Peyer's patch (tissue), 4 donors: ENCODE results near the gene VENTX. TPM values are rescaled to one million over a fixed set of nuclear protein-coding genes. Genes with fewer than 3 reads are reported as not detected.

ENCODE experiments used
- DNase-seq, 3 donors: peaks; one replicate each; pipeline ENCODE4 v3.0.0-alpha.2; 2017 to 2019
- H3K27ac ChIP-seq, 4 donors: fragments of 200-600 bp; sonication (generic); one replicate each; pipeline ENCODE4 v1.5.1; 2016 to 2019
- H3K27me3 ChIP-seq, 2 donors: fragments of 200-600 bp; sonication (generic); one replicate each; pipeline ENCODE4 v1.5.1; 2019
- H3K36me3 ChIP-seq, 3 donors: fragments of 200-600 bp; sonication (generic); one replicate each; pipeline ENCODE4 v1.5.1; 2016 to 2019
- H3K4me1 ChIP-seq, 4 donors: fragments of 200-600 bp; sonication (generic); one replicate each; pipeline ENCODE4 v1.5.1; 2016 to 2019
- H3K4me3 ChIP-seq, 4 donors: fragments of 200-600 bp; sonication (generic); 1 replicate in 3 of 4; 2 replicates in 1 of 4; pipeline ENCODE4 v1.5.1; 2016 to 2019; ENCODE audit warnings: mild to moderate bottlenecking in 1 of 4
- H3K9me3 ChIP-seq, 4 donors: fragments of 200-600 bp; sonication (generic); one replicate each; pipeline ENCODE4 v1.5.1; 2016 to 2019; ENCODE audit warnings: mild to moderate bottlenecking in 1 of 4
- POLR2A ChIP-seq, 2 donors: fragments of 450-650 bp; IDR thresholded peaks; one replicate each; pipeline ENCODE4 v1.5.1; 2017; ENCODE audit warnings: antibody characterized with exemption in 2 of 2, mild to moderate bottlenecking in 2 of 2, moderate library complexity in 2 of 2
- total RNA-seq, 4 donors: library from RNA; depleted of rRNA; stranded (reverse); fragments of >200 nt; gene quantifications; one replicate each; pipeline ENCODE4 v1.1.0, GENCODE V29; 2016
- TF ChIP-seq, protein P1 (sequence below), 6 experiments: fragments of 450-650 bp in 4 of 6; fragments of 200-600 bp in 2 of 6; sonication (generic) in 1 of 6; IDR thresholded peaks; one replicate each; pipeline ENCODE4 v1.5.1; 2017 to 2019; ENCODE audit warnings: antibody characterized with exemption in 6 of 6, mild to moderate bottlenecking in 3 of 6, moderate library complexity in 1 of 6

The VENTX gene
- total RNA-seq, 4 donors from 2014 or later, result 0.54 TPM; not detected in 3

- TF ChIP-seq POLR2A (IDR thresholded peaks at IDR 0.05), result no peak
- TF ChIP-seq, protein P1, sequence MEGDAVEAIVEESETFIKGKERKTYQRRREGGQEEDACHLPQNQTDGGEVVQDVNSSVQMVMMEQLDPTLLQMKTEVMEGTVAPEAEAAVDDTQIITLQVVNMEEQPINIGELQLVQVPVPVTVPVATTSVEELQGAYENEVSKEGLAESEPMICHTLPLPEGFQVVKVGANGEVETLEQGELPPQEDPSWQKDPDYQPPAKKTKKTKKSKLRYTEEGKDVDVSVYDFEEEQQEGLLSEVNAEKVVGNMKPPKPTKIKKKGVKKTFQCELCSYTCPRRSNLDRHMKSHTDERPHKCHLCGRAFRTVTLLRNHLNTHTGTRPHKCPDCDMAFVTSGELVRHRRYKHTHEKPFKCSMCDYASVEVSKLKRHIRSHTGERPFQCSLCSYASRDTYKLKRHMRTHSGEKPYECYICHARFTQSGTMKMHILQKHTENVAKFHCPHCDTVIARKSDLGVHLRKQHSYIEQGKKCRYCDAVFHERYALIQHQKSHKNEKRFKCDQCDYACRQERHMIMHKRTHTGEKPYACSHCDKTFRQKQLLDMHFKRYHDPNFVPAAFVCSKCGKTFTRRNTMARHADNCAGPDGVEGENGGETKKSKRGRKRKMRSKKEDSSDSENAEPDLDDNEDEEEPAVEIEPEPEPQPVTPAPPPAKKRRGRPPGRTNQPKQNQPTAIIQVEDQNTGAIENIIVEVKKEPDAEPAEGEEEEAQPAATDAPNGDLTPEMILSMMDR (IDR thresholded peaks at IDR 0.05), result no peak
- Histone ChIP-seq H3K4me3 (no peak overlapping the region), H3K27ac (no peak overlapping the region), H3K27me3 (no peaks in the 10 kb centered on the region), H3K4me1 (no peaks in the 10 kb centered on the region), H3K9me3 (no peaks in the 10 kb centered on the region), H3K36me3 (no peaks in the 10 kb centered on the region)
- DNase-seq, result no peak
Observed at GRCh38 chr10:133191651-133192050, 46.0 kb upstream of the VENTX start.

- H3K27me3 ChIP-seq, result no peaks in the 10 kb centered on the region
- DNase-seq, result no peak
- no peaks in the 10 kb centered on the region for H3K36me3 ChIP-seq
- no peaks in the 10 kb centered on the region for H3K9me3 ChIP-seq
- no peaks in the 10 kb centered on the region for H3K4me1 ChIP-seq
- no peak for TF ChIP-seq POLR2A (IDR thresholded peaks at IDR 0.05)
- TF ChIP-seq, protein P1 (IDR thresholded peaks at IDR 0.05), result no peak
- H3K4me3 ChIP-seq, result no peak overlapping the region
- H3K27ac ChIP-seq, result no peak overlapping the region
Observed at GRCh38 chr10:133194151-133194550, 43.5 kb upstream of the VENTX start.

DNA sequence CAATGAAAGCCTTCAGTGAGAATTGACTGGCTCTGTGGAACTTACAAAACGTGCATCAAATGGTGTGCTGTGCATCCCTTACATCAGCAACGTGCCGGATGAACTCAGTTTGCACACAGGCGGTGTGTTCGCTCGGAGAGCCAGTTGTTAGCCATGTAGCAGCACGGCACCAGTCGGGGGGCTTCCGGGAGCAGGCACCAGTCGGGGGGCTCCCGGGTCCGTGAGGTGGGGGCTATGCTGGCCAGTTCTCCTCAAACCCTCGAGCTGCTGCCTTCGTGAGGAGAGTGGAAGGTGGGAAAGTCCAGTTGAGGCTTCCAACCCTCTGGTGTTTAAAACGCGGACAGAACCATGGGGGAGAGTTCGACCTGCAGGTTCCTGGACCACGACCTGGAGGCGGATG is 42.6 kb upstream of the VENTX start:
- Histone ChIP-seq H3K4me1 (no peaks in the 10 kb centered on the region), H3K27ac (no peak overlapping the region), H3K4me3 (no peak overlapping the region), H3K27me3 (no peaks in the 10 kb centered on the region), H3K9me3 (no peaks in the 10 kb centered on the region), H3K36me3 (no peaks in the 10 kb centered on the region)
- TF ChIP-seq, protein P1 (IDR thresholded peaks at IDR 0.05), result no peak
- no peak for TF ChIP-seq POLR2A (IDR thresholded peaks at IDR 0.05)
- no peak for DNase-seq

- Histone ChIP-seq H3K9me3 (no peaks in the 10 kb centered on the region), H3K4me3 (no peak overlapping the region), H3K4me1 (no peaks in the 10 kb centered on the region), H3K36me3 (no peaks in the 10 kb centered on the region), H3K27me3 (no peaks in the 10 kb centered on the region), H3K27ac (no peak overlapping the region)
- TF ChIP-seq POLR2A (IDR thresholded peaks at IDR 0.05), result no peak
- TF ChIP-seq, protein P1 (IDR thresholded peaks at IDR 0.05), result no peak
- no peak for DNase-seq
Observed at GRCh38 chr10:133195611-133196010, 42.0 kb upstream of the VENTX start.

DNA sequence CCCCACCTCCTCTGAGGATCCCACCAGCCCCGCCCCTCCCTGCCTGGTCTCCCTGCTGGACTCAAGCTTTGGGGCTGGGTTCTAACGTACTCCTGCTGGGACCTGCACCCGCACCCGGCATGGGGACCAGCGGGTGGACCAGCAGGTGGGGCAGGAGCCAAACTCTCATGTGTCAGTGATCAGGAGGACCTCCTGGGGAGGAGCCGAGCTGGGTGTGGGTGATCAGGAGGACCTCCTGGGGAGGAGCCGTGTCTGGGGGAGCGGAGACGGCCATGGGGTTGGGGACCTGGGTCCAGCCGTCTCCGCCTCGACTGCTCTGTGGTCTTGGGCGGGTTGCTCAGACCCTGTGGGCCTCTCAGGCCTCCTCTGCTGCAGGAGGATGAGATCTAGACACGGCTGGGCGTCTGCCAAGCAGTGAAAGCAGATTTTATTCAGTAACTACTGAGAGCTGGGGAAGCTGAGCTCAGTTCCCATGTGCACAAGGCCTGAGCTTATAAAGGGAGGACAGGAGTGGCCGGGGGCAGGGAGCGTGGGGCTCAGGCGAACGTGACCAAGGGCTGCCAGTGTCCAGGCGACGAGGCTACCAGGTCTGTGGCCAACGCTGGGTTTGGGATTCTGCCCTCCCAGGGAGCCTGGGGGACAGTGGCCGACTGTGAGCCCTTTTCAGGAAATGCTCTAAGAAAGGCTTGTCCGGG is 41.3 kb upstream of the VENTX start:
- Histone ChIP-seq H3K27me3 (no peaks in the 10 kb centered on the region), H3K4me1 (no peaks in the 10 kb centered on the region), H3K36me3 (no peaks in the 10 kb centered on the region), H3K9me3 (no peaks in the 10 kb centered on the region), H3K4me3 (no peak overlapping the region), H3K27ac (no peak overlapping the region)
- no peak for DNase-seq
- TF ChIP-seq, protein P1 (IDR thresholded peaks at IDR 0.05), result no peak
- TF ChIP-seq POLR2A (IDR thresholded peaks at IDR 0.05), result no peak
